ENCODE measurements around the gene VAT1L.

GRCh38 chr16:77913738-77914253, 125.4 kb downstream of the VAT1L start:
- no peak for TF ChIP-seq POLR2AphosphoS5 (IDR thresholded peaks at IDR 0.05; ENCODE audit: low read depth)
- TF ChIP-seq JUNB (IDR thresholded peaks at IDR 0.05; ENCODE audit: unreplicated experiment), result no peak
- no peak for TF ChIP-seq CTCF (conservative IDR thresholded peaks at IDR 0.05; ENCODE audit: low read depth in 2 of 2)
- TF ChIP-seq EZH2phosphoT487 (IDR thresholded peaks at IDR 0.05; ENCODE audit: unreplicated experiment), result no peak
- no peak for TF ChIP-seq REST (IDR thresholded peaks at IDR 0.05; ENCODE audit: unreplicated experiment)
- TF ChIP-seq NANOG (IDR thresholded peaks at IDR 0.05; ENCODE audit: borderline replicate concordance), result no peak
- TF ChIP-seq EZH2 (IDR thresholded peaks at IDR 0.05; ENCODE audit: low read depth, unreplicated experiment), result no peak

All from GM23338 (cell line).